ENCODE data around the gene HEYL. TPM values are rescaled to one million over a fixed set of nuclear protein-coding genes. Genes with fewer than 3 reads are reported as not detected.

Gene HEYL
- total and polyA plus RNA-seq, 2 of the 8 experiments (the other 6 are each of a cell fraction or from before 2014, with no cell fraction given): 1.8 to 3.1 TPM

- DNase-seq (ENCODE audit: low read depth in 1 of 2, low spot score in 2 of 2) (no peak), FAIRE-seq (no peak)
- Histone ChIP-seq H4K20me1 (replicated peaks in 1 of 2; ENCODE audit: control insufficient read depth in 1 of 2, insufficient read depth in 2 of 2, low read length in 2 of 2) (peaks cover 0 to 7% of the 10 kb centered on the region in 2 experiments), H3K79me2 (ENCODE audit: control insufficient read depth in 1 of 2, insufficient read depth in 2 of 2, low read length in 2 of 2) (no peaks in the 10 kb centered on the region), H3K18ac (ENCODE audit: extremely low read depth, low read length) (no peak overlapping the region), H3K36me3 (ENCODE audit: control insufficient read depth in 2 of 4, insufficient read depth in 4 of 4, low read length in 3 of 4) (no peaks in the 10 kb centered on the region), H4K8ac (ENCODE audit: extremely low read depth, insufficient read depth, low read length) (no peak overlapping the region), H3K27ac (ENCODE audit: low read depth, low read length) (no peak overlapping the region), H3K4me3 (ENCODE audit: extremely low read depth in 1 of 4, insufficient read depth in 2 of 4, low read depth in 3 of 4, low read length in 4 of 4) (no peak overlapping the region), H2BK20ac (ENCODE audit: low read length) (no peak overlapping the region), H4K91ac (replicated peaks; ENCODE audit: insufficient read length, low read length) (no peak overlapping the region), H3K23me2 (ENCODE audit: low read depth, low read length) (no peaks in the 10 kb centered on the region; the same call in 1 of the 2 replicates), H3K4me1 (replicated peaks in 1 of 4; ENCODE audit: control insufficient read depth in 3 of 4, insufficient read depth in 4 of 4, low read length in 3 of 4) (peaks cover 0 to 5% (median 1%) of the 10 kb centered on the region in 4 experiments; a peak in 2 of 7 replicates), H4K5ac (ENCODE audit: insufficient read length, low read depth, low read length) (no peak overlapping the region), H2BK15ac (ENCODE audit: low read length) (no peak overlapping the region), H2AFZ (ENCODE audit: low read length) (no peak overlapping the region), H3K9me3 (ENCODE audit: insufficient read depth in 2 of 2, low read depth in 1 of 2, low read length in 1 of 2) (no peaks in the 10 kb centered on the region), H3K4ac (replicated peaks; ENCODE audit: insufficient read length, low read depth, low read length) (no peak overlapping the region), H3K4me2 (ENCODE audit: insufficient read depth in 1 of 2, low read depth in 2 of 2, low read length in 2 of 2) (no peak overlapping the region), H2BK5ac (ENCODE audit: low read depth, low read length) (no peak overlapping the region), H3K56ac (replicated peaks; ENCODE audit: insufficient read length, low read depth, low read length) (no peak overlapping the region), H3K9ac (replicated peaks in 1 of 4; ENCODE audit: extremely low read depth in 1 of 4, low read depth in 3 of 4, low read length in 3 of 4) (no peak overlapping the region), H3K14ac (ENCODE audit: insufficient read length) (no peak overlapping the region), H3K79me1 (ENCODE audit: low read depth, low read length) (no peaks in the 10 kb centered on the region), H3K23ac (ENCODE audit: insufficient read length) (no peak overlapping the region), H3K27me3 (replicated peaks in 1 of 4; ENCODE audit: control insufficient read depth in 3 of 4, extremely low read depth in 1 of 4, insufficient read depth in 3 of 4, low read length in 3 of 4) (peaks cover 78 to 96% (median 92%) of the 10 kb centered on the region in 4 experiments), H2BK120ac (replicated peaks; ENCODE audit: low read depth, low read length) (no peak overlapping the region), H2BK12ac (ENCODE audit: low read depth, low read length) (no peak overlapping the region), H2AK5ac (ENCODE audit: low read depth, low read length) (no peak overlapping the region)
- CTCF ChIA-PET (ENCODE audit: partially characterized antibody): interaction anchor here (0.7 to 3.4 kb wide), 6 partner anchors 10 to 31 kb away, joined by 3 to 28 read pairs (median 4); partner anchors contain the start of gene NT5C1A
- WGBS, 2 experiments (ENCODE audit: extremely low coverage in 1 of 2, insufficient coverage in 1 of 2, insufficient read length in 1 of 2, insufficient replicate concordance in 2 of 2, low coverage in 1 of 2, low lambda C conversion rate in 2 of 2, missing lambda C conversion rate in 1 of 2): 88% methylated on average over 3 of the region's 3 CpGs; no CpG with 5 or more reads in 1 of the 2 experiments
- POLR2A ChIA-PET (ENCODE audit: partially characterized antibody): interaction anchor here (1.2 to 2.3 kb wide), 3 partner anchors 9 to 16 kb away, joined by 3 to 9 read pairs (median 5); no protein-coding TSS in a partner anchor
- TF ChIP-seq SIRT6 (IDR thresholded peaks at IDR 0.05; ENCODE audit: low read length) (no peak), CEBPB (IDR thresholded peaks at IDR 0.05; ENCODE audit: low read depth, low read length) (no peak), POU5F1 (IDR thresholded peaks at IDR 0.05; ENCODE audit: low read depth, low read length) (no peak), BRCA1 (IDR thresholded peaks at IDR 0.05; ENCODE audit: low read depth, low read length) (no peak), TEAD4 (IDR thresholded peaks at IDR 0.05; ENCODE audit: low read depth, low read length) (no peak), KDM5A (IDR thresholded peaks at IDR 0.05; ENCODE audit: low read length) (no peak), PHF8 (conservative IDR thresholded peaks at IDR 0.05; ENCODE audit: low read depth, low read length) (no peak), POLR2AphosphoS5 (IDR thresholded peaks at IDR 0.05; ENCODE audit: low read depth, low read length) (no peak), KDM1A (IDR thresholded peaks at IDR 0.05; ENCODE audit: borderline replicate concordance, low read length) (no peak), JUND (IDR thresholded peaks at IDR 0.05; ENCODE audit: low read length) (no peak), SP4 (IDR thresholded peaks at IDR 0.05; ENCODE audit: low read length) (no peak), ATF2 (IDR thresholded peaks at IDR 0.05; ENCODE audit: low read length) (no peak), HDAC6 (IDR thresholded peaks at IDR 0.05; ENCODE audit: low read depth, low read length) (no peak), JUN (IDR thresholded peaks at IDR 0.05; ENCODE audit: low read depth, low read length) (no peak)
Observed at GRCh38 chr1:39685071-39685470, 45.6 kb upstream of the HEYL start.
